ENCODE measurements around the gene MKNK2.
A peak's percentile ranks its signal among the peaks of the same experiment; 100 is the strongest.

The MKNK2 gene

GRCh38 chr19:2056837-2057192 lies 5.8 kb upstream of the MKNK2 start:
- DNase-seq = no peak

GRCh38 chr19:2055931-2056836 lies 5.1 kb upstream of the MKNK2 start:
- DNase-seq = peak; percentile 25

GRCh38 chr19:2054763-2055162 lies 3.7 kb upstream of the MKNK2 start:
- no peak for DNase-seq

DNA sequence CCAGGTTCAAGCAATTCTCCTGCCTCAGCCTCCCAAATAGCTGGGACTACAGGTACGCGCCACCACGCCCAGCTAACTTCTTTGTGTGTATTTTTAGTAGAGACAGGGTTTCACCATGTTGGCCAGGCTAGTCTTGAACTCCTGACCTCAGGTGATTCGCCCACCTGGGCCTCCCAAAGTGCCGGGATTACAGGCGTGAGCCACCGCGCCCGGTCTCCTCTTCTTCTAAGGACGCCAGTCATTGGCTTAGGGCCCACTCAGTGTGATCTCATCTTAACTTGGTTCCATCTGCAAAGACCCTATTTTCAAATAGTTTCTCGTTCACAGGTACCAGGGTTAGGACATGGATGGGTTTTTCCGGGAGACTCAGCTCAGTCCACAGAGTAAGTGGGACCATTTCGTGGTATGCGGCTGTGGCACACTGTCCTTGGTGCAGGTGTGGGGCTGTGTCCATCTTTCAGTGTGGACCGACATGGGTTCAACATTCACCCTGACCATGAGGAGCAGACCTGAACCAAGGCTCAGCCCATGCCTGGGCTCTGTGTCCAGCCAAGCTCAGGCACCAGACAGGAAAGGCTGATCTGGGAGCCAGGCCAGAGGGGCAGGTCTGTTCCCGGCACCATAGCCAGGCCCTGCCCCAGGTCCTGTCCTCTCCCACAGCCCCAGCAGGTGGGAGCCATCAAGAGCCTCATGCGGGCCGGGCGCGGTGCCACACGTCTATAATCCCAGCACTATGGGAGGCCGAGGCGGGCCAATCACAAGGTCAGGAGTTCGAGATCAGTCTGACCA lies 2.8 kb upstream of the MKNK2 start:
- DNase-seq = no peak

DNA sequence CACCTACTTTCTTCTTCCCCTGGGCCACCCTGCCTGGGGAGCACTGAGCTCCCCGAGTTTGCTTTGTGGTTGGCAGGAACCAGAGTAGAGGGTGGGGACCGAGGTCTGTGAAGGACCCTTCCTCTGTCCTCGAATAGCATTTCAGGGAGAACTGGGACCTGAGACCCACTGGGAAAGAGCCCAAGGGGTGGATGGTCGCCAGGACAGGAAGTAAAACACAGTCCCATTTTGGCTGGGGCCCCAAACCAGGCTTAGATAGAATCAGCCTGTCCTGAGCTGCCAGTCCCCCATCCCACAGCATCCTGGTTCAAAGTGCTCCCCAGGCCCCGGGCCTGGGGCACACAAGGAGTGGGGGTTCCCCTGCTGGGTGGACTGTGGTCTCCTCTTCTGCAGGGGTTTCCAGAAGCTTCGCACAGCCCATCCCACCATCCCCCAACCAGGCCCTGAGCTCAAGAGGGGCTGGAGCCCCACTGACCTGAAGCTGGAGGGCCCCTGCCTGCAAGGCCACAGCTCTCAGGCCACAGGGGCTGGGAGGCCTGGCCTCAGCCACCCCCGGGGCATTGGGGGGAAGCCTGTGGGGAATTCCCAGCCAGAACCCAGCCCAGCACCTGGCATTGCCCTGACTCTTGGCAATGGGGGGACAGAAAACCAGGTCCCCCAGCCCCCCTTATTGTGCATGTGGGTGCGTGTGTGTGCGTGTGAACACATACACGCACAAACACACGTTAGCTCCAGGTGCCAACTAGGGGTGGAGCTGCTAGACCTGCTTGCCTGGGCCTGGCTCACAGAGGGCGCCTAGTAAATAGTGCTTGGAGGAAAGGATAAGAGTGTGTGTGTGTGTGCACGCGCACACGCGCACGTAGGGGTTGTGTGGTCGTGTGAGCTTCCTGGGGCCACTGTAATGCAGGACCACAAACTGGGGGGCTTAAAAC lies 995 bp upstream of the MKNK2 start:
- DNase-seq = no peak

DNA sequence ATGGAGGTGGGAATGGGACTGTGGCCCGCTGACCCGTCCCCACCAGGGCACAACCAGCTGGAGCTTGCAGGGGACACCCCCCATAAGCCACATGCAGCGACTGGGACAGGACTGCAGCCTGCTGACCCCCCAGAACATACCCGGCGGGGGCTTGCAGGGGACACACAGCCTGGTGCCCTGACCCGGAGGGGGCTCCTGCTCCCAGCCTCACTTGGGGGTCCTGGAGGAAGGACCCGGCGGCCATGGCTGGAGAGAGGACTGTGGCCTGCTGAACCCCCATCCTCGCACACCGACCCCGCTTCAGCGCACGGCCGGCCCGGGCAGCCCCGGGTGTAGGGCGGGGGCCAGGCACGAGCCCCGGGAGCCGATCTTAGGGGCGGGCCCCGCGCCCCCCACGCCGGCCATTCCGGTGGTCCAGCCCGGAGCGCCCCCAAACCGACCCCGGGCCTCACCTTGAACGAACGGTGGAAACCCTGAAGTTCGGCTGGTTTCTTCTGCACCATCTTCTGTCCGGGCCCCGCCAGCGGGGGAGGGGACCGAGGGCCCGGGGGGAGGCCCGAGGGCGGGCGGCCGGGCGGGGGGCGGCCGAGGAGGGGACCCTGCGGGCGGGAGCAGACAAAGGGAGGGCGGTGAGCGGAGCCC lies 574 bp downstream of the MKNK2 start:
- DNase-seq = no peak

DNA sequence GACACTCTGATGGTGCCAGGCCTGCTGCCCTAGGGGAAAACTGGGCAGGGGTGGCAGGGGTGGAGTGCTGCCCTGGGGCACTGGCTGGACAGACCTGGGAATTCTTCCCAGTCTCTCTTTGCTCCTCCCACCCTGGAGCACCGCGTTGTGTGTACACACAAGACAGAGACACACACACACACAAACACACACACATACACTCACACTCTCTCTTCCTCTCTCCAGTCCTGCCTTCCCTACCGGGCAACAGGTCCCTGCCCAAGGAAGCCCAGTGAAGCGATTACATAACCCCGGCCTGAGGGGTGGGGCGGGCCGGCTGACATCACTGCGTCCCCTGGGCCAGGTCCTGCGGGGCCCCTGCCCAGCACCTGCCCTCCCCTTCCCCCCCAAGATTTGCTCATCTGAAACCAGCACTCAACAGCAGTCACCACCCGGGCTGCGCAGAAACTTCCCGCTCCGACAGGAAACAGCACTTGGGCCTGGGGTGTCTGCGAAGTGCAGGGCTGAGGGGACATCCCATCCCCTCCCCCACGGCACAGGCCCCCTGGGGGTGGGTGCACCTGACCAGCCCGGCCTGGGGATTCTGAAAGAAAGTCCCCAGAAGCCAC lies 1.2 kb downstream of the MKNK2 start:
- peak; percentile 49 for DNase-seq

DNA sequence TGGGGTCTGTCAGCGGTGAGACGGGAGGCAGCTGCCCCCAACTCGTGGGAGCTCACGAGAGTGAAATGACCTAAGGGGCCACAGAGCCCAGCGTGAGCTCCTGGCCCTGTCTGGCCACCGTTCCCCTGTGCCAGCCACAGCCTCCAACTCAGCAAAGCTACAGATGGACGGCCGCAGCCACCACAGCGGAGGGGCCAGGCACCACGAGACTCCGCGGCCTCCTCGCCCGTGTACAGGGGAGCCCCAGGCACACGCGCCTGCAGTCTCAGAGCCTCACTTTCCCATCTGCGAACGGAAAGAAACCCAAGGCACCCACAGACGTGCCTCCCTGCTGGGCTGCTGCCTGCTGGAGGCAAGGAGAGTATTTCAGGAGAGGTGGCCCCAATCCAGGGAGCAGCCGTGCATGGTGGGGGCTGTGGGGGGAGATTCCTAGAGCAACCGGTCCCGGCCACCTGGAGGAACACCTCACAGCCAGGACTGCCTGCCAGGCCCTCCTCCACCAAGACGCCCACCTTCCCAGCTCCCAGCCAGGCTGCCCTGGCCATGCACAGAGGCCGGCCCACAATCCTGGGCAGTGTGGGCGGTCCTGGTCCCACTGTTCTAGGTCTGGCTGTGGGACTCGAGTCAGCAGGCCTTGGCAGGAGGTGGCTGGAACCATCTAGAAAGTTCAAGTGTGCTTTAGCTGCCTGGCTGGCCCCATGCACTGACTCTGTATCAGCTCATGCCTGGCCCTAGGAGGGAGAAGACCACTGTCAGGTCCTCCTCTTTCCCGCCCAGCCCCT lies 1.9 kb downstream of the MKNK2 start:
- DNase-seq = no peak

GRCh38 chr19:2048104-2048958 lies 2.7 kb downstream of the MKNK2 start:
- no peak for DNase-seq

DNA sequence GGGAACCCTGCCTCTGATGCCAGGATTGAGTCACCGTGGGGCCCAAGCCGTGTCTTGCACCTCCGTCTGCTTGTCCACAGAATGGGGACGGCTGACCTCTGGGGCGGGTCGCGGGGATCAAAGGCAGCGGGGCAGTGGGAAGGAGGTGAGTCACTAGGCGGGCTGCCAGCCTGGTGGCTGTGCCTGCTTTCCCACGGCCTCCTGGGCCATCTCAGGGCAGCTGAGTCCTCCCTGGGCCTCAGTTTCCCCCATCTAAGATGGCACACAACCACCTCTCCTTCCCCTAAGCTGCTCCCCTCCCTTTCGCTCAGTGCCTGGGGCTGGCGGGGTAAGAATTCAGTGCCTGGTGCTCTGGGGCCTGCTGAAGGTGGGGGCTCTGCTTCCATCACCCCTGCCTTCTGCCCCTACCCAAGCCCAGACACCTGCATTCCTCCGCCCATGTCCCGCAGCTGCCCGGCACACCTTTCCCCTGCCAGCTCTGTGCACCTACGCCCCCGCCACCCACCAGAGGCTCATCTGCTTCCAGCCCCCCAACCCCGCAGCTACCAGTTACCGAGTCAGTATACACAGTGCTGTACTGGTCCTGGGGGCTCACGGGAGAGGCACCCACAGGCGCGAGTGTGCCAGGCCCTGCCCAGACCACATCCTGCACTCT lies 3.5 kb downstream of the MKNK2 start:
- DNase-seq = no peak

DNA sequence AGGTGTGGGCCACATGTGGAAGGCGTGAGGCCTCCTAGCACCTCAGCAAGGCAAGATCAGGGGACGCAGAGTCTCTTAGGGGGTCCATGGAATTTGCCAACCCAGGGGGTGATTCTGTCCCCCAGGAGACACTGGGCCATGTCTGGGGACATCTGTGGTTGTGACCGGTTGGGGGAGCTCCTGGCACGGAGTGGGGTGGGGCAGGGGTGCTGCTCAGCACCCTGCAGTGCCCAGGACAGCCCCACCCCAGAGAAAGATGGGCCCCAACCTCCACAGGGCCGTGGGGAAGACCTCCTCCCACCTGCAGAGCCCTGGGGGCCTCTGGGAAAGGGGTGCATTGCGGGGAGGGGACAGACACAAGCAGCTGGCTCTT lies 4.0 kb downstream of the MKNK2 start:
- no peak for DNase-seq

DNA sequence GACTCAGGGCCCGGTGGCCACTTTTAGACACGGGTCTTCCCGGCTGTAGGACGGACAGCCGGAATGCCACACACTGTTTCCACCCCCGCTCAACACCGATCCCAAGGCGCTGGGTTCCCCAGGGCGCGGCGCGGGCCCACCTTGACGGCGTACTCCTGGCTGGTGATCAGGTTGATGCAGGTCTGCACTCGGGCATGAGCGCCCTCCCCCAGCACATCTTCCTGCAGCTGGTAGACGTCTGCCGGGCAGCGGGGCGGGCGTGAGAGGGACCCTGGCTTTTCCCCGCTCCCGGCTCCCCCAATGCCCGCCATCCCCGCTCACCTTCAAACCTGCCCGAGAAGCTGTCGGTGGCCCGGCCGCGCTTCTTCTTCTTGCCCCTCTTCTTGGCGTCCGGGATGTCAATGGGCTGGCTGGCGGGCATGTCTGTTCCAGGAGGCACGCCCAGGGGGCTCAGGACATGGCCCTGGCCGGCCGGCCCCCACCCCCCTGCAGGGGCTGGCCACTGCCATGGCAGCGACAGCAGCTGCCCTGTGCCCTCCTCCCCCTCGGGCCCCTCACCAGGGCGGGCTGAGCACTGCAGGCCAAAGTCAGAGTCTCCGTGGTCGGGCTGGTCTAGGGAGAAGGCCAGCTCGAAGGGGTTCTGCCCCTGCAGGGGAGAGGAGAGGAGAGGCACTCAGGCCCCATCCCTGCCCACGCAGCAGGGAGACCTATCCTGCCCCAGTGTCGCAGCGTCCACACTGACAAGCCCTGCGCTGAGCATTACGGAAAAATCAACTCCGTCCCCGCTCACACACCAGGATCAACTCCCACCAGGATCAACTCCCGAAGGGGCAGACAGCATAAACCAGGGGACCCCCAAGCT lies 4.8 kb downstream of the MKNK2 start:
- DNase-seq = no peak

DNA sequence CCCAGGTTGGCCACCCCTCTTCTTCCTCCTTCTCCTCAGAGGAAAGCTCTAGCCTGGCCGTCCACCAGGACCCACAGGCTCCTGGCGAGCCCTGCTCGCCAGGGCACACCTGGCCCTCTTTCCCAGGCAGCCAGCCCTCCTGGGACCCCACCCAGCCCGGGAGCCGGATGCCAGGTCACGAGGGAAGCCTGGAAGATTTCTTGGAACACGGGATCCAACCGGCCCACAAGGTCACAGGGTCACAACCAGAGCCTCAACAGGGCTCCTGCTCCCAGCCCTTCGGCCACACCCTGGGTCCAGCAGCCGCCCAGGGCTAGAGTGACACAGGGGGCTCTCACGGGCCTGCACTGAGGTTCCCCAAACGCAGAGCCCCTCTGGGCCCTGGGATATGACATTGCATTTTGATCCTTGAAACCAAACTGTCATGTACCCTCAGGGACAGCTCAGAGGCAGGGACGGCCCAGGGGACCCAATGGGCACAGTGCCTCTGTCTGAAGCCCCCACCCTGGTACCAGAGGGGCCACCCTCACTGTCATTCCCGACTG lies 5.5 kb downstream of the MKNK2 start:
- no peak for DNase-seq

GRCh38 chr19:2044709-2045500 lies 6.1 kb downstream of the MKNK2 start:
- no peak for DNase-seq

GRCh38 chr19:2043961-2044708 lies 6.9 kb downstream of the MKNK2 start:
- no peak for DNase-seq

DNA sequence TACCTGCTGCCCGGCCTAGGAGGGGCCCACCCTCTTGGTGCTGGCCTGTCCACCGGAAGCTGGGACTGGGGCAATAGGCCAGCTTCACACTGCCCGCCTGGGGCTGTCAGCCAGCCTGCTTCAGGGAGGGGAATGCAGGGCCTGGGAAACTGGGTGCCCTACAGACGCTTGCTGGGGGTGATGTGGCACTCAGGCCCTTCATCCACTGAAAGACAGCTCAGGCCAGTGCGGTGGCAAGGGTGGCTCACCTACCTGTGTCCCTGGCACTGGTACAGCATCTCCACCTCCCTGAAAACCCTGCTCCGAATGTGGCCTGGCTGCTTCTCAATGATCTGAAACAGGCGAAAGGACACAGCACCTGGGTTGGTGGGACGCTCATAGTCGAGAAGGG lies 7.8 kb downstream of the MKNK2 start:
- DNase-seq = no peak

All from NCI-H2029 treated with DMSO at 0.1 percent for 48 hours (cell line).